ENCODE results near the gene PKIB.

DNA sequence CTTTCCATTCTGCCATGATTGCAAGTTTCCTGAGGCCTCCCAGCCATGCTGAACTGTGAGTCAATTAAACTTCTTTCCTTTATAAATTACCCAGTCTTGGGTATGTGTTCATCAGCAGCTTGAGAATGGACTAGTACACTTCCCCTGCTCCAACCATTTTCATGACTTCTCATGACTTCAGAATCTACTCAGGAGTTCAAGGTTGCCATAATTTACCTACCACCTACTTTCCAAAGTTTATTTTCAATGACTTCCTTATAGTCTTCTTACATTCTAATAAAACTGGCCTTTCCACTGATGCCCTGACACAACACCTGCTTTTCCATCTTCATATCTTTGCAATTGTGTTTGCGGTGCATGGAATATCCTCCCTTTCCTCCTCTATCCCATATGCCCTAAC, 31.2 kb upstream of the PKIB start:
- TF ChIP-seq POLR2AphosphoS5 (IDR thresholded peaks at IDR 0.05; ENCODE audit: low read depth, low read length) = no peak
- TF ChIP-seq POLR2A (IDR thresholded peaks at IDR 0.05; ENCODE audit: low read depth, low read length) = no peak
- no peak for TF ChIP-seq TAF1 (IDR thresholded peaks at IDR 0.05; ENCODE audit: low read depth, low read length)

Data from GM12891 (cell line).